T47D (cell line): ENCODE results near the gene SRGAP1.
A peak's percentile ranks its signal among the peaks of the same experiment; 100 is the strongest.

Experiments used
- DNase-seq, 2 experiments: peaks; one replicate each; pipeline versions ENCODE4 v3.0.0 to v3.0.0-alpha.2; 2011 to 2012; ENCODE audit warnings: low read depth in 1 of 2, low spot score in 1 of 2
- JUND ChIP-seq: IDR thresholded peaks from 2 replicates; pipeline ENCODE4 v1.6.1; 2012; ENCODE audit warnings: low read depth
- in situ Hi-C: cut with HindIII; loops from 2 replicates; pipeline ENCODE4 v1.10.0; 2016; ENCODE audit warnings: low sequenced_read_pairs, low pct_unique_long_range_greater_than_20kb

The SRGAP1 gene

DNA sequence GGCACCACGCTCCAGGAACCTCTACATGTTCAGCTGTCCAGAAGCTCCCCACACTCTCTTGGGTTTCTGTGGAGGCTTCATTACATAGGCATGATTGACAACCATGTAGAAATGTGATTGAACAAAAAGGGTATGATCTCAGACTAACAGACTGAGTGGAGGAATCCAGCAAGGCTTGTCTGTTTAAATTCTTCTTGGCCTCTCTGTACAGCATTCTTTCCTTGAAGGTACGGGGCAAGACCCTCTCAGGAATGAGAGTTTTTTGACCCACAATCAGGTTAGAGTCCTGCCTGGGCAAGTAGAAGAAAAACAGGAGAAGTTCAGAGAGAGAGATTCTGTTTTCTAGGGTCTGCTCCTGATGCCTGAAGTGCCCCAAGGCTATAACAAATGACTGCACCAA is 40.9 kb downstream of the SRGAP1 start:
- DNase-seq = no peak
- in situ Hi-C loops = no loop called here
- TF ChIP-seq JUND = no peak

DNA sequence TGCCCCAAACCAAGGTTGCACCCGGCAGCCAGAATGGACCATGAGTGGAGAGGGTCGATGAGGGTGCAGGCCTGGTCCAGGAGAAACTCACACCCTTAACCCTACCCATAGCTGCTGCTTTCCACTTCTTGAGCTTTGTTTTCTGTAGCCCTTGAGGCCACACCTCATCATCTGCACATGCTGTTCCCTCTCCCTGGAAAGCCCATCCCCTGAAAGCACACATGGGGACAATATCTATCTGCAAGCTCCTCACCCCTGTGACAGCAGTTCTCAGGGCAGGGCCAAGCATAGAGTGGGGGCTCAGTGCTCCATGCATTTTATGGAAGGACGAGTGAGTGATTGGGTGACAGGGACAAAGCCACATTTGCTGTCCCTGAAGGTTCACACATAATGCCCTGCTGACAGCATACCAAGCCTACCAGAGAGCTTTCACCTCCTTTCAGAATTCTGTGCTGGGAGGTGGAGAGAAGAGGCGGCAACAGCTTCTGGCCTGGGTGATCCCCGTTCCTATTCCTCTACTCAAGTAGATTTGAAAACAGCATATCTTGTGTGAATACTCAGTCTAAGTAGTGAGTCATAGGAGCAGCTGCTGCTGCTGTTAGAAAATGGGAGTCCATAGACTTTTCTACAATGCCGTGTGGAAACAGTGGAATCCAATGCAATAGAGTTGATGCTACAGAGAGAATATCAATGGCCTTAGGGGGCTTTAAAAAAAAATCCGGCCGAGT is 44.6 kb downstream of the SRGAP1 start:
- in situ Hi-C loops = no loop called here

DNA sequence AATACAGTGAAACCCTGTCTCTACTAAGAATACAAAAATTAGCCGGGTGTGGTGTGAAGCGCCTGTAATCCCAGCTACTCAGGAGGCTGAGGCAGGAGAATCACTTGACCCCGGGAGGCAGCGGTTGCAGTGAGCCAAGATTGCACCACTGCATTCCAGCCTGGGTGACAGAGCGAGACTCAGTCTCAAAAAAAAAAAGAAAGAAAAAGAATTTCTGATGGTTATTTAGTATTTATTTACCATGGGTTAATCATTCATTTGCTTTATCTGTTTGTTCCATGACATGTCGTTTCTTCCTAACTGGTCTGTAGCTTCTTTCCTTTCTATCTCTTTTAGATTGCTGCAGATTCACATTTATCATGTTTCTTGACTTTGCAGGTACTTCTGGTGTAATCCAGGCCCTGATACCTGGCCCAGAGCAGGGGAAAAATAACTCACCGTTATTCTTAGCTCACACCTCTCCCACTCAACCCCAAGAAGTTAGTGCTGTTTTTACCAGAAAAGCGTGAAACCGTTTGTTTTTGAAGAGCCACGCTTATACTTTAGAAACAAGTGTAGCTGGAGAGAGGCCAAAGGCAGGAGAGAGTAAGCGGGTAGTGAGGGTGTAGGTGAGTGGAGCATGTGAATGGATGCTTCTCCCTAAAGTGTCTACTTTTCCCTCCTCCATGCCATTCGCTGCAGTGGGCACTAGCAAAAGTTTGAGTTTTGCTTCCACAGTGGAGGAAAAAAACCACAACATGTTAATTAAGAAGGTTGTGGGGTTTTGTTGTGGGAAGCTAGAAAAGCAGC is 45.4 kb downstream of the SRGAP1 start:
- in situ Hi-C loops = no loop called here
- TF ChIP-seq JUND = no peak
- DNase-seq = no peak

More for the DNA sequence above, 44.6 kb downstream of the SRGAP1 start:
- TF ChIP-seq JUND = no peak
- no peak for DNase-seq

GRCh38 chr12:63893170-63893569 is 48.7 kb downstream of the SRGAP1 start:
- DNase-seq = no peak
- no peak for TF ChIP-seq JUND
- in situ Hi-C loops = no loop called here

GRCh38 chr12:63894132-63894531 is 49.6 kb downstream of the SRGAP1 start:
- no peak for DNase-seq
- no peak for TF ChIP-seq JUND
- in situ Hi-C loops = no loop called here

- in situ Hi-C loops = no loop called here
- DNase-seq = no peak
- TF ChIP-seq JUND = no peak
Observed at GRCh38 chr12:63895841-63896240, 51.3 kb downstream of the SRGAP1 start.

- in situ Hi-C loops = no loop called here
- no peak for TF ChIP-seq JUND
- DNase-seq = no peak
Observed at GRCh38 chr12:63897931-63898330, 53.4 kb downstream of the SRGAP1 start.

DNA sequence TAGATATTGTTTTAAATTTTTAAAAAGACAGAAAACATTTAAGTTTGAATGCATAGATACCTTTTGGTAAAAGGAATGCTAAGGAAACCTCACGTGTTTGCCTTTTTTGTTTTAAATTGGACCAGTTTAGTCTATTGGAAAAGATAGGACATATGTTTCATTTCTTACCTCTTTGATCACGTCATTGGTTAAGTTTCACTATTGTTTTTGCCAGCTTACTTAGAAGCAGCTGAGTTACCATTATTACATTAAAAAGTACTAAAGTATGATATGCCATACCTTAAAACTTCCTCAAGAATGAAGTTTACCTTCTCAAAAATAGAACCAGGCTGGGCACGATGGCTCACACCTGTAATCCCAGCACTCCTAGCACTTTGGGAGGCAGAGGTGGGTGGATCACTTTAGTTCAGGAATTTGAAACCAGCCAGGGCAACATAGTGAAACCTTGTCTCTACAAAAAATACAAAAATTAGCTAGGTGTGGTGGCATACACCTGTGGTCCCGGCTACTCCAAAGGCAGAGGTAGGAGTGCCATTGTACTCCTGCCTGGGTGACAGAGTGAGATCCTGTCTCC is 54.4 kb downstream of the SRGAP1 start:
- in situ Hi-C loops = no loop called here
- DNase-seq = no peak
- no peak for TF ChIP-seq JUND

GRCh38 chr12:63899396-63899795 is 54.9 kb downstream of the SRGAP1 start:
- in situ Hi-C loops = no loop called here

DNA sequence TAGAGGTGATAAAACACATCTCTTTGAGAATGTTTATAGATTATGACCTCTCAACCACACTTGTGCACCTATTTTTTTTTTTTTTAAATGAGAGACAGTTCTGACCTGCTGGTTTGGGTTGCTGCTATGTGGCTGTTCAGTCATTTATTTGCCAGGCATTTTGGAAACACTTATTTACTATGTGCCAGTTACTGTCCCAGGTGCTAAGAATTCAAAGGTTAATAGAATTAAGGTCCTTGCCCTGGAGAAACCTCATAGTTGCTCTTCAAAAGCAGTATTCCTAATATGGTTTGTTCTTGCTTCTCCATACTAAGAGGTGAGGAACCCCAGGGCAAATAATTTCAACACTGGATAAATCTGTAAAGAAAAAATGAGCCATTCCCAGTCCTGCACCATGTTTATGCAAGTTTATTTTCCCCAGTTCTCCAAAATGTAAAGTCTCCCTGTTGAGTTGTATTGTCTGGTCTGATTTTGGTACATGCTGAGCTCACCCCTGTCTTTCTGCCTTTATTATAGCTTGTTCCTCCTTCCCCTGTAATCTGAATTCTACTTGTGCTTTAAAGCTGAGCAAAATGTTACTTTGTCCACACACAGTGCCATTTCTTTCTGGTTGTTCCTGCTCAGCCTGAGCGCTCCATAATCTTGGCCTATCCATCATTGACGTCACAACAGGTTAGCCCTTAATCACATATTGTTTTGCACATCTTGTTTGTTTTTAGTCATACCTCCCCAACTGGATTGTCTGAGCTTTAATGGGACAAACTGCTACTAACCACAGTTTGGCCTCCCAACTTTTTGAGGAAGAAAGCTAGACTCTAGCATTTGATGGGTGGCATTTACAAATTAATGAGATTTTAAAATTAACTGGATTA is 56.7 kb downstream of the SRGAP1 start:
- in situ Hi-C loops = no loop called here
- TF ChIP-seq JUND = no peak
- peak in 1 of 2 experiments; percentile 60 for DNase-seq

More at GRCh38 chr12:63899396-63899795, 54.9 kb downstream of the SRGAP1 start:
- DNase-seq = peak in 1 of 2 experiments; percentile 54
- no peak for TF ChIP-seq JUND

DNA sequence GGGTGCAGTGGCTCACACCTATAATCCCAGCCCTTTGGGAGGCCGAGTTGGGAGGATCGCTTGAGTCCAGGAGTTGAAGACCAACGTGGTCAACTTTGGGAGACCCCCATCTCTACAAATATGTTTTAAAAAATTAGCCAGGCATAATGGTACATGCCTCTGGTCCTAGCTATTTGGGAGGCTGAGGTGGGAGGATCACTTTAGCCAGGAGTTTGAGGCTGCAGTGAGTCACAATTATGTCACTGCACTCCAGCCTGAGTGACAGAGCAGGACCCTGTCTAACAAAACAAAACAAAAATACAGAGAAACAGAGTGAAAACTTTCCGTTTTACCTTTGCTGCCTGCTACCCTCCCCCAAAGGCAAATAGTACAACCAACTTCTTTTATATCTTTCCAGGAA is 60.2 kb downstream of the SRGAP1 start:
- in situ Hi-C loops = no loop called here
- no peak for TF ChIP-seq JUND
- no peak for DNase-seq

DNA sequence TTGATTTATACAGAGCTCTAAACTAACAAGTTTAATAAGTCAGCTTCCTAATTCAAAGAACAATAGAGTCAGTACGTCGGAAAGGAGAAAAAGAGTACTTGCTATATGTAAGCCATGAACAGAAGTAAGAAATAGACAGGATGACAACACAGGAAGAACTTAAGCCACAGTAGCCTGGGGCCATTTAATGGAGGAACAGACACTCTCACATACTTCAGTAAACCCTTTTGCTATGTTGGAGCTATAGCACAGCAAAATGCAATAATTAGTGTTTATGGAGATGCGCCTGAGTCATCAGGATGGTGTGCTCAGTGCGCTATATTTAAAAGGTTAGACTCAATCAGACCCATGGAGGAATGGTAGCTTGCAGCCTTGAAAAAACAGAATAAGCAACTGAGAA is 61.0 kb downstream of the SRGAP1 start:
- DNase-seq = no peak
- in situ Hi-C loops = no loop called here
- no peak for TF ChIP-seq JUND
